HG03025 (cell line): Measurements from ENCODE around the gene CALHM1.

Experiments used
- ATAC-seq: cut with Tn5 transposase; IDR thresholded peaks from one replicate; pipeline ENCODE4 v1.9.1; 2021; ENCODE audit warnings: mild to moderate bottlenecking, moderate library complexity; ENCODE audit not compliant: unreplicated experiment, low FRiP score

Gene CALHM1

GRCh38 chr10:103457176-103457712 is 1.5 kb downstream of the CALHM1 start:
- ATAC-seq = no peak

DNA sequence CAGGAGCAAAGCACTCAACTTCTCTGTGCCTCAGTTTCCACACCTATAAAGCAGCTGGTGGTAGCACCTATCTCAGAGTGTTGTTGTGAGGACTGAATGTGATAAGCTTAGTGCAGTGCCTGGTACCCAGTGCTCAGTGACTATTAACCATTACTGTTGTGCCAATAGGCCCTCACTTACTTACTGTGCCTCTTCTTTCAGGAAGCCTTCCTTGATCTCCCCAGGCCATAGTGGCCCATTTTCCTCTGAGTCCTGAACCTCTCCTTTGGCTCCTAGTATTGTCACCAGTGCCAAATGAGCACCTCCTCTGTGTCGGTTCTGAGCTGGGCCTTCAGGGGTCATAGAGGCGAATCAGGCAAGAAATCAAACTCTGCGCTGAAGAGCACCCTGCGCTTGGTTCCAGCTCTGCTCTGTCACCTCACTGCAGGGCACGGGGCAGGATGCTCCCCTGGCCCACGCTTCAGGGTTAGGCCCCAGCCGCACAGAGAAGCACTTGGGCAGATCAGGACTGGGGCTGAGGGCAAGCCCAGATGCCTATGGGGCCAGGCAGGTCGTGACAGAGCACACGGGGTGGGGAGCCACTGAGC is 2.5 kb downstream of the CALHM1 start:
- no peak for ATAC-seq

DNA sequence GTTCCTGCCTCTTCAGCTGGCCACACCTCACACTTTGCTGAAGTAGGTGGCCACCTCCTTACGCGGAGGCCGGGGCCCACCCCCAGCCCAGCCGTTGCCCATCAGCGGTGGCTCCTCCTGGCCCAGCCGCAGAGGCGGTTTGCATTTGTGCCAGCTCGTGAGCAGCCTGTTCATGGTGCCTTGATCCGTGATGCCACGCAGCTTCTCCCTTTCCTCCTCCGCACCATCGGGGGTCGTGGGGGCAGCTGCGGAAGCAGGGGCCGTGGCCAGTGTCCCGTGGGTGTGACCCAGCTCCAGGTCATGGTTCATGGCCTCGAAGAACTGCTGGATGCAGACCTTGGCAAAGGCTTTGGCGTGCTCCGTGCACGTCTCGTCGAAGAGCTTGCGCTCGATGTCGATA is 3.5 kb downstream of the CALHM1 start:
- ATAC-seq = no peak

GRCh38 chr10:103454026-103454425 is 4.7 kb downstream of the CALHM1 start:
- no peak for ATAC-seq

DNA sequence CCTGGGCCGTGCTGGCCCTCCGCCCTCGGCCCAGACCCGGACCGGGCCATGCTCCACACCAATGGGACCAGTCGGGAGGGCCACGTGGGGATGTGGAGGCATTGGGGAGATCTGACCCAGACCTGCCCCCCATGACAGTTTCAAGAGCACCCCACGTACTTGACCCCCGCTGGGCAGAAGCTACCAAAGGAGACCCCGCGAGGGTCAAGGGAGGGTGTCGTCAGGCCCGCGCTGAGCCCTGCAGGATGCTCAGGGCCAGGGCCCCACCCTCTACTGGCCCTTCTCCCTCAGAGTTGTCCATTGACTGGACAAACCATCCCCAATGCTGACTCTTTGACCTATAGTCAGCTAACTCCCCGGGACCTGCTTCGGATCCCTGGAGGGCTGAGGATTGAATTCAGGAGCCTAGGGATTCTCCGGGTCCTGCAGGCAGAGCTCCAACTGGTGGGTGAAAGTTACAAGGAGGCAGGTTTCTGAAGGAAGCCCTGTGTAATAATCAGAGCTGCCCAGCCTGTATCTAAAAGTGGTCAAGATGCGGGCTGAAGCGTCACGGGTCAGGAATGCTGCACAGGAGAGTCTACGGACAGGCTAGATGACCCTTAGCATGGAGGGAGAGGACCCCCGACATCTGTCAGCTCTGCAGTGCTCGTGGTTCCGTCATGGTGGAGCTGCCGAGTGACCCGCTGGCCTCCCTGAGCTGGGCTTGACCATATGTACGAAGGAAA is 6.0 kb downstream of the CALHM1 start:
- ATAC-seq = no peak

- peak; percentile 54 for ATAC-seq
These were observed 6.7 kb downstream of the CALHM1 start, which contains the start of gene CALHM2 for GRCh38 chr10:103451831-103452505. TSS of gene CALHM2 (minus strand) at chr10:103452370. CDS start at chr10:103449941, 2,429 bp downstream.

- ATAC-seq = no peak
These were observed 7.4 kb downstream of the CALHM1 start for GRCh38 chr10:103451091-103451813.

DNA sequence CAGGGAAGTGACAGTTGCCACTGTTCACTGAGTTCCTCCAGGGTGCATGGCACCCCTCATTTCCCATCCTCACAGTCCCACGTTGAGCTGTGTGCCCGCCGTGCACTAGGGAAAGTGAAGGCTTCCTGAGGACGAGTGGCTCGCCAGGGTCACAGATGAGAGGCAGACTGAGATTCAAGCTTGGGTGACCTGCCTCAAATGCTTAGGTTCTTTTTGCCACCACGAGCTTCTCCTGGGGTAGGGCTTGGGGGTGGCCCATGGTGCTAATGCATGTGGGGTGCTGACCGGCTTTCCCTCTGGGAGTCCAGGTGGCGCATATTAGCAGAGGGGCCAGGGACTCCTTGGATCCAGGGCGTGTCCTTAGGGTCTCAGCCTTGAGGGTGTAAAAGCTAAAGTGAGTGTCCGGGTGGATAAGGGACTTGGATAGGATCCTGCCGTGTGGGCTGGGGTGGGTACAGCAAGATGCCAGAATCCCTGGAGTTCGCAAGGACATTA is 8.5 kb downstream of the CALHM1 start:
- ATAC-seq = no peak

DNA sequence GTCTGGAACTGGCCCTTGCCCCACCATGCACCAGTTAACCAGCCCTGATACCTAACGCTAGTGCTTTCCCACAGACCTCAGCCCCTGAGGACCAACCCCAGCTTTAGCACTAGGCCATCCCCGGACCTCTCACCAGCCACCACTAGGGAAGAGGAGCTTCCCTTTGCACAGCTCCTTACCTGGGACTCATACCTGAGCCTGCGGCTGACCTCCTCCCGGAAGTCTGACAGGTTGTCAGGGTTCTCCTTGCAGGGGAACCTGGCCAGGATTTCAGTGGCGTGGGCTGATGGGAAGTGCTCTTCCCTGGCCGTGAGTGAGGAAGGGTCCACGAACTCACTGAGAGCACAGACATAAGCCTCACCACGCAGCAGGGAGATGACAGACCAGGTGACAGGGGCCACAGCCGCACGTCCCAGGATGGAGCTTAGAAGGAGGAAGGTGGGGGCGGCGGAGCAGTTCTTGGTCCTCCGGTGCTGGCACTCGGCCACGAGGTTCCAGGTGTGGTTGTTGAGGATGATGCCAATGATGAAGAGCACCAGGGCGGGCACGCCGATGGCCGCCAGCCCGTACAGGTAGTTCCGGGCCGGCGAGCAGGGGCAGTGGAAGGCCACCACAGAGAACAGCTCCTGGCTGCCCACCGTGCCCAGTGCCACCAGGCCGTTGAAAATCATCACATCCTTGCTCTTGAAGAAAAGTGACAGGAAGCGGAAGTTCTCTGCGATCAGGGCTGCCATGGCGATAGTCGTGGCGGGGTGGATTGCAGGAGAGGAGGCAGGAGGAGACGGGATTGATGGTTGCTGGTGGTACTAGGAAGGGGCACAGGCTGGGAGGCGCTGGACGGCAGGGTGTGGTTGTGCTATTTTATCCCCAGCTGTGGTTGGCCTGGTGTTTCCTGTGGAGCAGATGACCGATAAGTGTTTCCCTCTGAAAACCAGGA is 9.2 kb downstream of the CALHM1 start:
- ATAC-seq = no peak

GRCh38 chr10:103448746-103449145 is 10.0 kb downstream of the CALHM1 start:
- ATAC-seq = no peak

GRCh38 chr10:103447187-103447586 is 11.5 kb downstream of the CALHM1 start:
- no peak for ATAC-seq

DNA sequence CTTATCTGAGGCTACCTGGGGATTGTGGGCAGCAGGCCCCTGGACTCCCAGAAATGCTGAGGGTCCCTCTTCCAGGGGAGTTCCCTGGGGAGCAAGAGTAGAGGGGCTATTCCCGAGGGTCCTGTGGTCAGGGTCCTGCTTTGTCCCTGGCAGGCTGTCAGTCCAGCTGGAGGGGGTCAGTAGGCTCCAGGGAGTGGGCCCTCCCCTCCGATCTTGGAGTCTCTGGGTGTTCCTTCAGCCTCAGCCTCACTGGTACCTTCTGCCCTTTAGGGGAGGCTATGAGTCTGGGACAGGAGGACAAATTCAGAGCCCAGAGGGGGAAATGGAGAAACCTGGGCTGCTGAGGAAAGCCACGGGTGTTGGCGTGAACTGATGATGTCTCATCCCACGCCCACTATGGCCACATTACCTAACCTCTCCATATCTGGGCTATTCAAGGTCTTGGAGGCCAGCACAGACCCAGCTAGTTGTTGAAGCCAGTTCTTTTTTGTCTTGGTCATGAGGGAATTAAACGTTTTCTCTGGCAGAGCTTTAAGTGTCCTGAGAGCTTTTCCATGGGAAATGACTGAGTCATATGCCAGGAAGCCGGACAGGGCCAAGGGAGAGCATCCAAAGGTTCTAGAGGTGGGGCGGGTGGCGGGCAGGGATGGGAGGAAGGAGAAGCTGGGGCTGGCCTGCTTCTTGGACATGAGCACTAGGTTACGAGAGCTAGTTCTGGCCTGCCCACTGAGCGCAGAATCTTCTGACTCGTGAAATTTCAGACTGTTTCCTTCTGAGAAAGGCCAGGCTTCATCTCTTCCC is 12.7 kb downstream of the CALHM1 start:
- no peak for ATAC-seq

DNA sequence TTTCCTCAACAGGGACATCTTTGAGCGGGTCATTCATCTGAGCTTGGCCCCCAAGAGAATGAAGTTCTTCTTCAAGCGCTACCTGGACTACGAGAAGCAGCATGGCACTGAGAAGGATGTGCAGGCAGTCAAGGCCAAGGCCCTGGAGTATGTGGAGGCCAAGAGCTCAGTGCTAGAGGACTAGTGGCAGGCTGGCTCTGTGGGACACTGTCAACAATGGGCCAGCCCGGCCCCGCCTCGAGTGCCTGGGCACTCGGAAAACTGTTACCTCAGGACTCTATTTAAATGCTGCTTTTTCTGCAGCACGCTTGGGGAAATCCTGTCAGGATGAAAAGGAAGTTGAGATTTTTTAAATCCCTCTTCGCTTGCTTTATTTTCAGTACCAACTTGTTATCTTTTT is 13.3 kb downstream of the CALHM1 start:
- no peak for ATAC-seq

DNA sequence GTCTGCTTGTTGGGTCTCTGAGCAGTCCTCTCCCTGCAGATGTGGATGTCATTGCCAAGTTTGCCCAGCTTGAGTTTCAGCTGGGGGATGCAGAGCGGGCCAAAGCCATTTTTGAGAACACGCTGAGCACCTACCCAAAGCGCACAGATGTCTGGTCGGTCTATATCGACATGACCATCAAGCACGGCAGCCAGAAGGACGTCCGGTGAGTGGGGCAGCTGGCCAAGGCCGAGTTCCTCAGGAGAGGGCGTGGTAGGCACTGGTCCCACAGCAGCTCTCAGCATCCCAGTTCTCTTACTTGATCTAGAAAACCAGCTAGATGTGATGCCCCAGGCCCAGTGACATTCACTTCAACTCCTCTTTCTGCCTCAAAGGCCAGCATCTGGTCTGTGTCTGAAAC is 14.2 kb downstream of the CALHM1 start:
- no peak for ATAC-seq

GRCh38 chr10:103443475-103444185 is 15.1 kb downstream of the CALHM1 start:
- no peak for ATAC-seq

DNA sequence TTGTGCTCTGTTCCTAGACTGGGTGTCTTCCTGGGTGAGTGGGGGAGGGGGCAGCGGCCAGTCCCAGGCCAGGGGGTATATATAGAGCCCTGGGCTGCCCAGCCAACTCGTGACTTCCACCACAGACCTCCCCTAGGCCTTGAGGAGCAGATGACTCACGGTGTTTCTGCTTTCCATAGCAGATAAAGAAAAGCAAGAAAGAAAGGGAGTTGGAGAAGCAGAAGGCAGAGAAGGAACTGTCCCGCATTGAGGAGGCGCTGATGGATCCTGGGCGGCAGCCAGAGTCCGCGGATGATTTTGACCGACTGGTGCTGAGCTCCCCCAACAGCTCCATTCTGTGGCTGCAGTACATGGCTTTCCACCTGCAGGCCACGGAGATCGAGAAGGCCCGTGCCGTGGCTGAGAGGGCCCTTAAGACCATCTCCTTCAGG is 16.7 kb downstream of the CALHM1 start:
- no peak for ATAC-seq

GRCh38 chr10:103441611-103442010 is 17.1 kb downstream of the CALHM1 start:
- ATAC-seq = no peak

GRCh38 chr10:103441206-103441605 is 17.5 kb downstream of the CALHM1 start:
- no peak for ATAC-seq
